Hepatic stellate cell (primary cell): Measurements from ENCODE around the gene ETHE1.
A peak's percentile ranks its signal among the peaks of the same experiment; 100 is the strongest.

Experiments used
- DNase-seq: peaks from one replicate; pipeline ENCODE4 v3.0.0; 2011; ENCODE audit warnings: low spot score

The ETHE1 gene

DNA sequence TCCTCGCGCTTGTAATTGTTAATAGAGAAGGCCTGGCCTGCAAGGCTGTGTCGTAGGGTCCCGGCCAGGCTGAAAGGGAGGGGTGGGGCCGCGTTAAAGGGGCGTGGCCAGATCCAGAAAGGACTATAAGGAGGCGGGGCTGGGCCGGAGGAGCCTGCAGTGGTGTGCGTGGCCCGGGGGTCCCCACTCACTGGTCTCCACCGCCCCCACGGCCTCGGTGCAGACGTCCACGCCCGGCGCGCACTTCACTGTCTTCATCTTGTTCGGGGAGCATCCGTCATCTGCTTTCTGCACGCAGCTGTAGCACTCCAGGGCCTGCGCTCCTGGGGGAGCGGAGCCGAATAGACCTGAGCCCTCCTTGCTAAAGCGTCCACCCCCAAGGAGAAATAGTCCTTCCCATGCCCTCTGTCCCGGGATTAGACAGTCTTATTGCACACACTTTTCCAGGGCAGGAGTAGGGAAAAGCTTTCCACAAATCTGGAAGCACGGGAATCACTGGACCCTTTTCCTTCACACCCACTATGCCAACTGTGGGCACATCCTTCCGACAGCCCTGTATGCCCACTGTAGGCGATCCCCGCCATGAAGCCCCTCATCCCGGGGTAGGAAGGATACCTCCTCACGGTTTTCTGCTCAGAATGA is 62.7 kb downstream of the ETHE1 start:
- no peak for DNase-seq

DNA sequence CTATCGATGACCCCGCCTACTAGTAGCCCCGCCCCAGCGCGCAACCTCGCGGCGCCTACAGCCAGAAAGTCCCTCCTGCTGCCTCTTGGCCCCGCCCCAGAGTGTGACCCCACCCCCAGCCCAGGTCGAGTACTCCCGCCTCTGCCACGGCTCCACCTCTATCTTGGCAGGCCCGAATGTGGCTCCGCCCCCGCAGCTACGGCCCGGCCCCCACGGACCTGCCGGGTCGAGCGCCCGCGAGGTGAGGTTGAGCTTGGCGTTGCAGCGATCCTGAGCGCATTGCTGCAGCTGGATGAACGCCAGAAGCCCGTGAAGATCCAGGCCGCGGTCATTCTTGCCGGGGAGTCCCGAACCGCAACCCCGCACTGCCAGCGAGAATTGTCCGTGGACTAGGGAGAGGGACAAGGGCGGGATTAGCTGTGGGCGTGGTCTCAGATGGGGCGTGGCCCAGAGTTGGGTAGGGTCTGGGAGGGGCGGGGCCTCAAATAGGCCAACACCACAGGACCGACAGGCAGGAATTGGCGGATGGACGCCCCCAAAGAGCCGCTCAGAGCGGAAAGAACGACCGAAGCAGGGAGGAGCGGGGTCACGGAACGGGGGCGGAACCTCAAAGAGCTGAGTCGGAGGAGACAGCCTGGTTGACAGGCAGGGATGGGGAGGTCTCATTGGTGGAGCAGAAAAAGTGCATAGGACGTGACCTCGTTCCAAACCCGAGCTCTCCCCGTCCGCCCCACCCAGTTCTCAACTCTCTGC is 63.4 kb downstream of the ETHE1 start:
- peak; percentile 96 for DNase-seq

DNA sequence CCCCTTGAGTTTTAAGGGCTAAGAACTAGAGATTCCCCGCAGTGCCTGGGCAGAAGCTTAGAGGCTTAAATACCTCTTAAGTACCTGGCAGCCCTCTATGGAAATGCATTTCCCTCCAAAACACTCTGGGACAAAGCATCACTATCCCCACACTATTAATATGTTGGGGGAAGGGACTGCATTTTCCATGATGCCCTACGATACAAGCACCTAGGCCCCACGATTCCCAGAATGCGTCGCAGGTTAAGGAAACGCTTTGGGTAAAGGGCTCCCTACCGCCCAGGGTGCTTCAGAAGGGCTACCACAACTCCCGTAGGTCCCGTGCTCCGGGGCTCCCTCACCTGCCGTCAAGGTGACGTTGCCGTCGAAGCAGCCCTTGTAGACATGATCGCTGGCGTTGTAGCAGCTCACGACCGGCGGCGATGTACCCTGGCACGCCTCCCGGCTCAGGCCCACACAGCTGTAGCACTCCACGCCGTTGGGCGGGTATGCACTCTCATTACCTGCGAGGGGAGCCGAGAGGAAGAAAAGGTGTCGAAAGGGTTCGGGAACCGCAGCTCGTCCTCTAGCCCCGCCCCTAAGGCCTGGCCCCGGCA is 64.1 kb downstream of the ETHE1 start:
- no peak for DNase-seq

DNA sequence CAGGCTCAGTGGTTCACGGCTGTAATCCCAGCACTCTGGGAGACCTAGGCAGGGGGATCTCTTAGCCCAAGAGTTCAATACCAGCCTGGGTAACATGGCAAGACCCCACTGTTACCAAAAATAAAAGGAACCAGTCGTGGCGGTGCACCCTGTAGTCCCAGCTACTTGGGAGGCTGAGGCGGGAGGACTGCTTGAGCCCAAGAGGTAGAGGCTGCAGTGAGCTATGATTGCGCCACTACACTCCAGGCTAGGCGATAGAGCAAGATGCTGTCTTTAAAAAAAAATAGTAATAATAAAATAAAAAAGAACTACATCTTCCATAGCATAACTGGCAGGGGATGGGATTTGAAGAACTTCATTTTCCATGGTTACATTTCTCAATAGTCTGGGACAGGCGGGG is 64.6 kb downstream of the ETHE1 start:
- no peak for DNase-seq

DNA sequence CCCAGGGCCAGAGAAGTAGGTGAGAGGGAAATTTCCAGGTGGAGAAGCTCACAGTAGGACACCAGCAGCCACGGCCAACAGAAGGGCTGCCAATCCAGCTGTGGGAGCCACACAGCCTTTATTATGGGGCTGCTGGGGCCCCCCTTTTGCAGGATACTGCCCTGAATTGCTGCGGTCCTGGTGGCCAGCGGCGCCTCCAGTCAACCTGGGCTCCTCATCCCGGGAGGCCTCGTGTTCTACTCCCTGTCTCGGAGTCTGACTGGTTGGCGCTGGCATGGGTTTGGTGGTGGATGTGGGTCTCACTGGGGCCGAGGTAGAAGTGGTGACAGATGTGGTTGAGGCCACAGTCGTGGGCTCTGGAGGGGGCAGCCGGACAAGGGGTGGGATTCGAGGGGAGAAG is 65.7 kb downstream of the ETHE1 start:
- DNase-seq = no peak

GRCh38 chr19:43460362-43461016 is 66.5 kb downstream of the ETHE1 start:
- no peak for DNase-seq

- DNase-seq = no peak
Measured at GRCh38 chr19:43457809-43458208, 69.2 kb downstream of the ETHE1 start.
